Thoracic aorta (tissue), 2 donors: ENCODE results near the gene PAX5. TPM values are rescaled to one million over a fixed set of nuclear protein-coding genes. Genes with fewer than 3 reads are reported as not detected.

Experiments used
- ATAC-seq: fragments of 150-250 bp; one replicate; pipeline ENCODE4 v1.8.0; 2017; ENCODE audit warnings: low read depth; ENCODE audit not compliant: insufficient number of reproducible peaks, low FRiP score
- DNase-seq: peaks from one replicate; pipeline ENCODE4 v3.0.0-alpha.2; 2020; ENCODE audit warnings: low spot score
- H3K27ac ChIP-seq, 2 donors: fragments of 200-600 bp; sonication (generic); 1 replicate in 1 of 2; 2 replicates in 1 of 2; pipeline ENCODE4 v1.5.1; 2016; ENCODE audit warnings: mild to moderate bottlenecking in 2 of 2, moderate library complexity in 2 of 2
- H3K27me3 ChIP-seq: fragments of 200-600 bp; sonication (generic); replicated peaks from 2 replicates; pipeline ENCODE4 v1.6.0; 2016; ENCODE audit warnings: mild to moderate bottlenecking; ENCODE audit not compliant: insufficient read depth
- H3K36me3 ChIP-seq: fragments of 200-600 bp; sonication (generic); one replicate; pipeline ENCODE4 v1.5.1; 2016
- H3K4me1 ChIP-seq, 2 donors: fragments of 200-600 bp; sonication (generic); 1 replicate in 1 of 2; 2 replicates in 1 of 2; pipeline versions ENCODE4 v1.5.1 to v1.6.0; 2016; ENCODE audit warnings: low read depth in 2 of 2, mild to moderate bottlenecking in 1 of 2; ENCODE audit not compliant: control insufficient read depth in 1 of 2
- H3K4me3 ChIP-seq: fragments of 200-600 bp; sonication (generic); 2 replicates; pipeline ENCODE4 v1.5.1; 2016; ENCODE audit warnings: mild to moderate bottlenecking
- H3K9me3 ChIP-seq: fragments of 200-600 bp; sonication (generic); 2 replicates; pipeline ENCODE4 v1.5.1; 2016
- CTCF ChIP-seq: fragments of 200-600 bp; sonication (generic); IDR thresholded peaks from one replicate; pipeline ENCODE4 v1.5.1; 2019; ENCODE audit warnings: antibody characterized with exemption
- total RNA-seq, 2 donors: library from RNA; depleted of rRNA; stranded (reverse); fragments of >200 nt; gene quantifications; one replicate each; pipeline versions ENCODE4 v1.1.0 to v1.2.3, GENCODE V29; 2016

PAX5 gene
- total RNA-seq, 2 donors from 2014 or later, result 0.21 TPM; not detected in 1

DNA sequence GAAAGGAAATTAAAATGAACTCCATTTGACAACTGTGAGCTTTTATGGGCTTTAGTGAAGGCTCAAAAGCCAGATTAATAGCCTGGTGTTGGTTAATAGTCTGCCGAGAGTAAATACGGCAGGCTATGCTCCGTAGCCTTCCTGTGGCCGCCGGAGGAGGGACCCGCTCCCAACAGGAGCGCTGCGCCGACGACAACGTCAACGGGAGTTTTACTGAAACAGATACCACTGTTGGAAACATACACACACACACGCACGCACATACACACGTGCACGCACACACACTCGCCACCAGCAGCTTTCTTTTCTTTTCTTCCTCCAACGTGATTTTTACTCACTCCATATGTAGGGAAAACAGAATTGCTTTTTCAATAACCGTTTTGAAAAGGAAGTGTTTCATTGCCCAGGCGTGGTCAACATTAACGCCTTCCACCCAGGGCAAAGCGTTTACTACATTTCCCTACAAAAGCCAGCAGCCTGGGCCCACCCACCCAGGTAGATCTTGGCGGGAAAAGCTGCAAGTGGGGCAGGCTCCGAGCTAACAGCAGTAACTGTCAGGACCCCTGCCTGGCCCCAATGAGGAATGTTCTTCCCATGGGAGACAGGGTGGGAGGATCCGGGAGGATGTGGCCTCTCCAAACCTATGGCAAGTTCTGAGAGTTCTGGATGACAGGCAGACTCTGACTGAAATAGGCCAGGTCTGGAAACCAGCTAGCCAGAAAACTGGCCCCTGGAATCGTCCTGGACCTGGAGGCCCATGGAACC lies 72.3 kb downstream of the PAX5 start:
- no peak for ATAC-seq
- TF ChIP-seq CTCF, result no peak
- Histone ChIP-seq H3K27me3 (no peaks in the 10 kb centered on the region), H3K36me3 (no peaks in the 10 kb centered on the region), H3K27ac (no peak overlapping the region), H3K4me3 (peak overlapping the region; percentile 32), H3K9me3 (no peaks in the 10 kb centered on the region), H3K4me1 (no peaks in the 10 kb centered on the region)
- no peak for DNase-seq

DNA sequence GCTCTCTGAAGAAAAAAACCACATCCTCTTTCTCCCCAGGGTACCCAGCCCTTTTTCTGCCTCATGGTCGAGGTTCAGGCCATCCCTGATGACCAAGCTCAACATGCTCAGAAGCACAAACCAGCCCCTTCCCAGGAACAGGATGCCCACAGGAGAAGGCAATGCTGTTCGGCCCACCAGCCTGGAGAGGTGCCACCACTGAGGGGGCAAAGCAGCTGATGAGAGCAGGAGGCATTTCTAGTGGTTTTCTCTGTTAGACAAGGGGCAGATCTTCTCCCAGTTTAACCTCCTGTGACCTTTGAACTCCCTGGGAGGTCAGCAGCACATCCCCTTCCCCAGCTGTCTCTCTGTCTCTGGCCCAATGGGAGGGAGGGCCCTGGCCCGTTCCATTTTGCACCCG lies 73.0 kb downstream of the PAX5 start:
- Histone ChIP-seq H3K9me3 (no peaks in the 10 kb centered on the region), H3K4me3 (no peak overlapping the region), H3K36me3 (no peaks in the 10 kb centered on the region), H3K4me1 (no peaks in the 10 kb centered on the region), H3K27ac (no peak overlapping the region), H3K27me3 (no peaks in the 10 kb centered on the region)
- DNase-seq, result no peak
- TF ChIP-seq CTCF, result no peak
- ATAC-seq, result no peak

DNA sequence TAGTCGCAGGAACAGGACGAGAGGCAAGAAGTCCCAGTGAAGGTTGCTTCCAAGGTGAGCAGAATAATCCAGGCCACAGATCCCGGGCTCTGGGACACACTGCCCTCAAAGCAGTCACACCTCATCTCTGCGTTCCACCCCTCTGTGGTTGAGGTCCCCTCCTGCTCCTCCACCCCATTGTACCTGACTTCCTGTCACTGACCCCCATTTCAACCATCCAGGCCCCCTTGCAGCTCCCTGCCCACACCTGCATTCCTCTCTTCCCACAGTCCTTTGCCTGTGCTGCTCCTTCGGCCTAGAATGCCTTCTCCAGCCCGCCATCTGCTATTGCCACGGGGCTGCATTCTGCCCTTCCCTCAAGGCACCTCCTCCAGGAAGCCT lies 73.5 kb downstream of the PAX5 start:
- no peak for DNase-seq

DNA sequence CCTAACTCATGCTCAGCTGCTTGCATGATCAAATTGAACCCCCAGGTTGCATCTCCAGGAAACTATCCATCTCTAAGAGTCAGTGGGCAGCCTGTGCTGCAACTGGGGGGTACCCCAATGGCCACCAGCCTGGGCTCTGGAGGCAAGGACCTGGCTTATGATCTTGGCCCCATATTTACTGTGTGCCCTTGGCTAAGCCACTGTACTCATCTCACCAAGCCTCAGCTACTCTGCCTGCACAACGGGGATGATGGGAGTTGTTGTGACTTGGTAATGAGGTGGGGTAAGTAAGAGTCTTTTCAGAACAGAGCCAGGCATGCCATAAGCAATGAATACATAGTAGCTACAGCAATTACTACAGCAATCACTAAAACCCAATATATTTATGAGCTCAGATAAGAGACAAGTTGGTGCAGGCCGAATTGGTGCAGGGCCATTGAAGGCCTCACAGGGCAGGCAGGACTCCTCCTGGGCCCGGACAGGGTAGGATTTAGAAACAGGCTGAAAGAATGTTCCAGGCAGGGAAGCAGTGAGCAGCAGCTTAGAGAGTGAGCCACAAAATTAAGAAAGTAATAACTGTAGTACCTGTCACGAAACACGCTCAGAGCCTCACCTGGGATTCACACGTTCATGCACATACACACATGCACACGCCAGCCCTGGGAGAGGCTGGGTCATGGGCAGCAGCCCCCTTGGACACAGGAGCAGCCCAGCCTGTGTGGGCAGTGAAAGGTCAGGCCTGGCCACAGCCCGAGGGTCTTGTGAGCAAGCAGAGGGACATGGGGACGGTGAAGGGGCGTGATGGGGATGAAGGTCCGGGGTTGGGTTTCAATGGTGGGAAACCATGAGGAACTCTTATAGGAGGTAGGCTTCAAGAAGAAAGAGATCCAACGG lies 74.1 kb downstream of the PAX5 start:
- Histone ChIP-seq H3K9me3 (no peaks in the 10 kb centered on the region), H3K36me3 (no peaks in the 10 kb centered on the region), H3K4me3 (no peak overlapping the region), H3K27me3 (no peaks in the 10 kb centered on the region), H3K4me1 (no peaks in the 10 kb centered on the region), H3K27ac (no peak overlapping the region)
- DNase-seq (no peak), ATAC-seq (no peak)
- TF ChIP-seq CTCF, result no peak

More for the DNA sequence above, 73.5 kb downstream of the PAX5 start:
- no peaks in the 10 kb centered on the region for H3K36me3 ChIP-seq
- no peak overlapping the region for H3K4me3 ChIP-seq
- TF ChIP-seq CTCF, result no peak
- no peak for ATAC-seq
- H3K4me1 ChIP-seq, result no peaks in the 10 kb centered on the region
- no peaks in the 10 kb centered on the region for H3K9me3 ChIP-seq
- no peaks in the 10 kb centered on the region for H3K27me3 ChIP-seq
- no peak overlapping the region for H3K27ac ChIP-seq

GRCh38 chr9:36956908-36957307 lies 77.2 kb downstream of the PAX5 start:
- no peak for DNase-seq
- no peak for ATAC-seq
- no peak overlapping the region for H3K4me3 ChIP-seq
- no peaks in the 10 kb centered on the region for H3K36me3 ChIP-seq
- no peaks in the 10 kb centered on the region for H3K27me3 ChIP-seq
- no peaks in the 10 kb centered on the region for H3K4me1 ChIP-seq
- no peak for TF ChIP-seq CTCF
- H3K9me3 ChIP-seq, result no peaks in the 10 kb centered on the region
- no peak overlapping the region for H3K27ac ChIP-seq
